Hepatocyte (in vitro differentiated cells): Measurements from ENCODE around the gene SLC12A6. TPM values are rescaled to one million over a fixed set of nuclear protein-coding genes. Genes with fewer than 3 reads are reported as not detected.

Experiments
- DNase-seq: peaks from one replicate; pipeline ENCODE4 v3.0.0-alpha.2; 2016; ENCODE audit warnings: low spot score
- H2AFZ ChIP-seq: fragments of 200-600 bp; sonication (generic); 2 replicates; pipeline ENCODE4 v1.6.0; 2016; ENCODE audit warnings: antibody characterized with exemption, mild to moderate bottlenecking
- H3K27ac ChIP-seq: fragments of 200-600 bp; sonication (generic); 2 replicates; pipeline ENCODE4 v1.5.1; 2016; ENCODE audit warnings: mild to moderate bottlenecking
- H3K27me3 ChIP-seq: fragments of 200-600 bp; sonication (generic); 2 replicates; pipeline ENCODE4 v1.6.1; 2016
- H3K36me3 ChIP-seq: fragments of 200-600 bp; sonication (generic); replicated peaks from 2 replicates; pipeline ENCODE4 v1.5.1; 2016; ENCODE audit warnings: low read depth; ENCODE audit not compliant: insufficient read depth
- H3K4me1 ChIP-seq: fragments of 200-600 bp; sonication (generic); 2 replicates; pipeline ENCODE4 v1.5.1; 2016; ENCODE audit warnings: mild to moderate bottlenecking, moderate library complexity; ENCODE audit not compliant: insufficient read depth
- H3K4me2 ChIP-seq: fragments of 200-600 bp; sonication (generic); 2 replicates; pipeline ENCODE4 v1.6.0; 2016
- H3K4me3 ChIP-seq: fragments of 200-600 bp; sonication (generic); 2 replicates; pipeline ENCODE4 v1.5.1; 2016; ENCODE audit warnings: mild to moderate bottlenecking
- H3K79me2 ChIP-seq: fragments of 200-600 bp; sonication (generic); 2 replicates; pipeline ENCODE4 v1.6.0; 2017; ENCODE audit warnings: mild to moderate bottlenecking
- H3K9me2 ChIP-seq: fragments of 200-600 bp; sonication (generic); replicated peaks from 2 replicates; pipeline ENCODE4 v1.6.0; 2017; ENCODE audit warnings: mild to moderate bottlenecking; ENCODE audit not compliant: insufficient read depth
- H3K9me3 ChIP-seq: fragments of 200-600 bp; sonication (generic); 2 replicates; pipeline ENCODE4 v1.5.1; 2016; ENCODE audit warnings: low read depth, mild to moderate bottlenecking
- H4K20me1 ChIP-seq: fragments of 200-600 bp; sonication (generic); 2 replicates; pipeline ENCODE4 v1.6.0; 2016; ENCODE audit warnings: mild to moderate bottlenecking; ENCODE audit not compliant: insufficient read depth, poor library complexity, severe bottlenecking
- EZH2 ChIP-seq: fragments of 200-600 bp; sonication (generic); IDR thresholded peaks from 2 replicates; pipeline ENCODE4 v1.6.1; 2016; ENCODE audit warnings: antibody characterized with exemption, mild to moderate bottlenecking, borderline replicate concordance
- EZH2phosphoT487 ChIP-seq: fragments of 200-600 bp; sonication (generic); IDR thresholded peaks from one replicate; pipeline ENCODE4 v1.6.1; 2018; ENCODE audit warnings: antibody characterized with exemption, mild to moderate bottlenecking, low read depth, moderate library complexity; ENCODE audit not compliant: unreplicated experiment, severe bottlenecking
- WGBS: methylation state at CpG from one replicate; pipeline ENCODE4 v1.1.6; 2016; ENCODE audit warnings: low lambda C conversion rate; ENCODE audit errors: missing lambda C conversion rate; 5-methylcytosine and 5-hydroxymethylcytosine counted together
- polyA plus RNA-seq: library from polyadenylated mRNA; unstranded; fragments of >200 nt; fragmentation: Nextera tagmentation; extraction: Ambion mirVana; gene quantifications from 2 replicates; pipeline ENCODE4 v1.2.1, GENCODE V29; 2016
- total RNA-seq: library from RNA; depleted of rRNA; stranded (reverse); fragments of >200 nt; gene quantifications from 2 replicates; pipeline ENCODE4 v1.2.3, GENCODE V29; 2014
- TF ChIP-seq, protein P1 (sequence below): fragments of 200-600 bp; sonication (generic); IDR thresholded peaks from 2 replicates; pipeline ENCODE4 v1.5.1; 2016; ENCODE audit warnings: antibody characterized with exemption, mild to moderate bottlenecking; ENCODE audit not compliant: poor library complexity

Gene SLC12A6
- total and polyA plus RNA-seq, 2 experiments from 2014 or later, result 7.4 to 13.1 TPM

DNA sequence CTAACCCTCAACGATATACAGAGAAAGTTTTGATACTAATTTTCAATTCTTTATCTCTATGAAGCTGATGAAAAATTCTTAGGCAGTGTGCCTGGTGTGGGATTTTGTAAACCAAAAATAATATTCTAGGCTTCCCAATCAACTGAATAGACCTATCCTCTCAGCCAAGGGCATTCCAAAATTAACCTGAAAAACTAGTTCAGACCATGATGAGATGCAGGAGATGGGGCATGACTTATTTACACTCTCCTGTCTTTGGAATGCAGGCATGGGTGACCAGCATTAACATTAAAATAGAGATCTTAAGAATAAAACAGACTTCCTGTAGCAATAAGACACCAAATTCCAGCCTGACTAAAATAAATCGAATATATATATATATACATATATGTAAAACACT lies 37.2 kb upstream of the SLC12A6 start:
- H3K36me3 ChIP-seq, result no peaks in the 10 kb centered on the region
- no peak overlapping the region for H3K27ac ChIP-seq
- H3K4me2 ChIP-seq, result no peak overlapping the region
- H3K79me2 ChIP-seq, result no peaks in the 10 kb centered on the region
- no peak for DNase-seq
- H3K9me2 ChIP-seq, result no peaks in the 10 kb centered on the region
- no peaks in the 10 kb centered on the region for H3K27me3 ChIP-seq
- H2AFZ ChIP-seq, result no peak overlapping the region
- no peaks in the 10 kb centered on the region for H3K9me3 ChIP-seq
- no peaks in the 10 kb centered on the region for H3K4me1 ChIP-seq
- H4K20me1 ChIP-seq, result no peaks in the 10 kb centered on the region
- TF ChIP-seq, protein P1, sequence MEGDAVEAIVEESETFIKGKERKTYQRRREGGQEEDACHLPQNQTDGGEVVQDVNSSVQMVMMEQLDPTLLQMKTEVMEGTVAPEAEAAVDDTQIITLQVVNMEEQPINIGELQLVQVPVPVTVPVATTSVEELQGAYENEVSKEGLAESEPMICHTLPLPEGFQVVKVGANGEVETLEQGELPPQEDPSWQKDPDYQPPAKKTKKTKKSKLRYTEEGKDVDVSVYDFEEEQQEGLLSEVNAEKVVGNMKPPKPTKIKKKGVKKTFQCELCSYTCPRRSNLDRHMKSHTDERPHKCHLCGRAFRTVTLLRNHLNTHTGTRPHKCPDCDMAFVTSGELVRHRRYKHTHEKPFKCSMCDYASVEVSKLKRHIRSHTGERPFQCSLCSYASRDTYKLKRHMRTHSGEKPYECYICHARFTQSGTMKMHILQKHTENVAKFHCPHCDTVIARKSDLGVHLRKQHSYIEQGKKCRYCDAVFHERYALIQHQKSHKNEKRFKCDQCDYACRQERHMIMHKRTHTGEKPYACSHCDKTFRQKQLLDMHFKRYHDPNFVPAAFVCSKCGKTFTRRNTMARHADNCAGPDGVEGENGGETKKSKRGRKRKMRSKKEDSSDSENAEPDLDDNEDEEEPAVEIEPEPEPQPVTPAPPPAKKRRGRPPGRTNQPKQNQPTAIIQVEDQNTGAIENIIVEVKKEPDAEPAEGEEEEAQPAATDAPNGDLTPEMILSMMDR, result no peak
- TF ChIP-seq EZH2 (no peak), EZH2phosphoT487 (no peak)
- 71% methylated on average over 2 of the region's 2 CpGs for WGBS
- H3K4me3 ChIP-seq, result no peak overlapping the region

DNA sequence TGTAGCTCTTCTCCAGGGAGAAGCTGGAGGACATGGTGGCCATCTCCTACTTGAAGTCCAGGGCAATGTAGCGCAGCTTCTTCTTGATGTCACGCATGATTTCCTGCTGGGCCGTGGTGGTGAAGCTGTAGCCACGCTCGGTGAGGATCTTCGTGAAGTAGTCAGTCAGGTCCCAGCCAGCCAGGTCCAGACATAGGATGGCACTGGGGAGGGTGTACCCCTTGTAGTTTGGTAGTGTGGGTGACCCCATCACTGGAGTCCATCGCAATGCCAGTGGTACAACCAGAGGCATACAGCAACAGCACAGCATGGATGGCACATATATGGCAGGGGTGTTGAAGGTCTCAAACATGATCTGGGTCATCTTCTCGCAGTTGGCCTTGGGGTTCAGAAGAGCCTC lies 36.4 kb upstream of the SLC12A6 start:
- 72% methylated on average over 8 of the region's 8 CpGs for WGBS

DNA sequence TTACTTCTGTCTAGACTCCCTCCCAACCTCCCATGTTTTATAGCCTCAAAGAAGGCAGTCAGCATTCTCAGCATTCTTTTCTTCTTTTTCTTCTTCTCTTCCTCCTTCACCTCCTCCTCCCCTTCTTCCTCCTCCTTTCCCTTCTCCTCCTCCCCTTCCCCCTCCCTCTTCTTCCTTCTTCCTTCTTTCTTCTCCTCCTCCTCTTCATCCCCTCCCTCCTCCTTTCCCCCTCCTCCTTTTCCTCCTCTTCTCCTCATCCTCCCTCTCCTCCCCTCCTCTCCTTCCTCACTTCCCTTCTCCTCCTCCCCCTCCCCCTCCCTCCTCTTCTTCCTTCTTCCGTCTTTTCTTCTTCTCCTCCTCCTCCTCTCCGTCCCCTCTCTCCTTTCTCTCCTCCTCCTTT lies 33.1 kb upstream of the SLC12A6 start:
- no peaks in the 10 kb centered on the region for H4K20me1 ChIP-seq
- WGBS, result no CpG with 5 or more reads among the region's 2 CpGs

More for the DNA sequence above, 36.4 kb upstream of the SLC12A6 start:
- H3K27me3 ChIP-seq, result no peaks in the 10 kb centered on the region
- no peak overlapping the region for H3K4me3 ChIP-seq
- H3K4me2 ChIP-seq, result no peak overlapping the region
- no peaks in the 10 kb centered on the region for H3K9me3 ChIP-seq
- H3K36me3 ChIP-seq, result no peaks in the 10 kb centered on the region
- no peak overlapping the region for H2AFZ ChIP-seq
- H3K79me2 ChIP-seq, result no peaks in the 10 kb centered on the region
- no peaks in the 10 kb centered on the region for H3K9me2 ChIP-seq
- H3K27ac ChIP-seq, result no peak overlapping the region
- no peaks in the 10 kb centered on the region for H3K4me1 ChIP-seq
- TF ChIP-seq, protein P1, result no peak
- no peaks in the 10 kb centered on the region for H4K20me1 ChIP-seq
- no peak for DNase-seq

More for the DNA sequence above, 33.1 kb upstream of the SLC12A6 start:
- peaks cover under 1% of the 10 kb centered on the region for H3K79me2 ChIP-seq
- no peaks in the 10 kb centered on the region for H3K27me3 ChIP-seq
- H3K9me2 ChIP-seq, result no peaks in the 10 kb centered on the region
- no peaks in the 10 kb centered on the region for H3K9me3 ChIP-seq
- H3K4me3 ChIP-seq, result no peak overlapping the region
- H3K4me1 ChIP-seq, result peaks cover 9% of the 10 kb centered on the region
- DNase-seq, result no peak
- TF ChIP-seq EZH2, result no peak
- TF ChIP-seq EZH2phosphoT487, result no peak
- TF ChIP-seq, protein P1, result no peak
- no peak overlapping the region for H3K27ac ChIP-seq
- no peak overlapping the region for H2AFZ ChIP-seq
- no peaks in the 10 kb centered on the region for H3K36me3 ChIP-seq
- H3K4me2 ChIP-seq, result no peak overlapping the region
